GM13977 (cell line): ENCODE measurements around the gene CCL2.

Source experiments
- DNase-seq: peaks from one replicate; pipeline ENCODE4 v3.0.0; 2012; ENCODE audit warnings: low spot score
- CTCF ChIP-seq: IDR thresholded peaks from 2 replicates; pipeline ENCODE4 v1.5.1; 2012; ENCODE audit warnings: mild to moderate bottlenecking, control low read depth; ENCODE audit not compliant: insufficient read depth; ENCODE audit errors: extremely low read depth, missing control alignments
- in situ Hi-C: fragments of 300-500 bp; cut with MboI; formaldehyde crosslinking; loops from one replicate; pipeline ENCODE4 v1.12.0; 2022; ENCODE audit warnings: low sequenced_read_pairs, low pct_unique_long_range_greater_than_20kb, mixed read lengths, inconsistent platforms; ENCODE audit not compliant: unreplicated experiment

CCL2 gene

GRCh38 chr17:34257986-34258326, 2.9 kb downstream of the CCL2 start:
- TF ChIP-seq CTCF, result no peak
- no peak for DNase-seq
- in situ Hi-C loops, result no loop called here

DNA sequence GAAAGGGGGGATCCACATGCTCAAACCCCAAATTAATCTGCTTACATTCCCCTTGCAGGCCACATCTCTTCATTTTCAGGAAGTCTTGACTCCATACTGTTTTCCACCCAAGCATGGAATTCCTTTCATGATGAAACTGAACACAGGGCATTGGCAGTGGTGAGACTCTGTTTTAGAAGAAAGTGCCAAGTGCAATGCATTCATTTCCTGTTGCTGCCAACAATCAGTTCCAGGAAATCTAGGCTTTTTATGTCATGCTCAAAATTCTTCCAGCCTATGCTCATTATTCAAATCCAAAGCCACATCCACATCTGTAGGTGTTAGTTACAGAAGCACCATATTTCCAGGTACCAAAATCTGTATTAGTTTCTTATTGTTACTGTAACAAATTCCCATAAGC, 4.1 kb downstream of the CCL2 start:
- TF ChIP-seq CTCF, result no peak
- DNase-seq, result no peak
- in situ Hi-C loops, result no loop called here

DNA sequence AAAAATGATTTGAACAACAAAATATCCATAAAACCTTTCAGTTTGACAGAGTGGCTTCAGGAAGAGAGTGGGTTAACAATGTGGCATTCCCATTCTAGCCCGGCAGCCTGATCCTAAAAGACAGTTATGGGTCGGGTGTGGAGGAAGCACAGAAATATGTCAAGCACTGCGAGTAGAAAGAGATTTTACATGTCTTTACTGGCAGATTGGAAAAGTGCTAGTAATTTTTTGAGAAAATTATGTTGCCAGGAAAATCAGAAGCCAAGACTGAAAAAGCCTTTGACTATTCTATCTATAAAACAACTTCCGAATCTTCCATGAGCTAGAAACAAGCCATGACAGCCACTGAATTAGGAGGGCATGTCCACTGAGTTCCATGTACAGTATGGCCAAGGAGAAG, 5.8 kb downstream of the CCL2 start:
- DNase-seq, result no peak
- in situ Hi-C loops, result no loop called here
- no peak for TF ChIP-seq CTCF

GRCh38 chr17:34261568-34262337, 6.7 kb downstream of the CCL2 start:
- no peak for DNase-seq
- in situ Hi-C loops, result no loop called here
- TF ChIP-seq CTCF, result no peak

GRCh38 chr17:34265711-34266110, 10.6 kb downstream of the CCL2 start:
- no peak for DNase-seq
- TF ChIP-seq CTCF, result no peak

DNA sequence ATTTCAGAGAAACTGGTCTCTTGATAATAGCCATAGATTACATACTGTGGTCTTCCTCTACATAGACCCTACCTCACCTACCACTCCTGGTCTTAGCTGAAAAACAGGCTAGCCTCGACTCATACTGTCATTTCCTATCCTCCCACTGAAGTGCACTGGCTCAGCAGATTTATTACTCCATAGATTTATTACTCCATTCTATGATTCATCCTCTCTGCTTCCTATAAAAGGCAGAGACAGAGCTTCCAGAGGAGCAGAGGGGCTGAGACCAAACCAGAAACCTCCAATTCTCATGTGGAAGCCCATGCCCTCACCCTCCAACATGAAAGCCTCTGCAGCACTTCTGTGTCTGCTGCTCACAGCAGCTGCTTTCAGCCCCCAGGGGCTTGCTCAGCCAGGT, 14.9 kb downstream of the CCL2 start, which contains the start of gene CCL7:
Gene CCL7 (plus strand): TSS at position 253 of the 400 bp plus-strand sequence. CDS start 70 bp downstream, at position 323.
- DNase-seq, result no peak
- TF ChIP-seq CTCF, result no peak
- in situ Hi-C loops, result no loop called here

More at GRCh38 chr17:34265711-34266110, 10.6 kb downstream of the CCL2 start:
- in situ Hi-C loops, result no loop called here

- TF ChIP-seq CTCF, result no peak
Observed at GRCh38 chr17:34275881-34276280, 20.8 kb downstream of the CCL2 start.

More at GRCh38 chr17:34275881-34276280, 20.8 kb downstream of the CCL2 start:
- DNase-seq, result no peak
- in situ Hi-C loops, result no loop called here
